ENCODE measurements around the gene COL16A1. TPM values are rescaled to one million over a fixed set of nuclear protein-coding genes. Genes with fewer than 3 reads are reported as not detected.

The COL16A1 gene
- total RNA-seq, 1 donor from 2014 or later = 0.22 TPM

- peaks cover 8% of the 10 kb centered on the region for H3K27me3 Mint-ChIP-seq (ENCODE audit: insufficient read depth, low read depth)
- no peak for DNase-seq (ENCODE audit: low spot score)
- no peak overlapping the region for H2AFZ ChIP-seq (replicated peaks)
- H3K4me1 ChIP-seq = peaks cover 20% of the 10 kb centered on the region
- H3K4me1 Mint-ChIP-seq = peaks cover 25% of the 10 kb centered on the region
- H3K4me3 Mint-ChIP-seq = no peak overlapping the region
- H4K20me1 ChIP-seq (ENCODE audit: low read depth) = peaks cover 7% of the 10 kb centered on the region
- TF ChIP-seq EZH2 (IDR thresholded peaks at IDR 0.05) (no peak), CTCF (IDR thresholded peaks at IDR 0.05) (no peak), EZH2phosphoT487 (IDR thresholded peaks at IDR 0.05) (no peak)
- no peak overlapping the region for H3K27ac Mint-ChIP-seq
- H3K27me3 ChIP-seq = no peaks in the 10 kb centered on the region
- no peak overlapping the region for H3K27ac ChIP-seq
- no peaks in the 10 kb centered on the region for H3K36me3 ChIP-seq
- H3F3A ChIP-seq (ENCODE audit: low read depth) = peaks cover 5% of the 10 kb centered on the region
- H3K4me2 ChIP-seq = no peak overlapping the region
- no peaks in the 10 kb centered on the region for H3K9me3 ChIP-seq (ENCODE audit: low read depth)
- no peaks in the 10 kb centered on the region for H3K79me2 ChIP-seq (ENCODE audit: low read depth)
- no peaks in the 10 kb centered on the region for H3K9me3 Mint-ChIP-seq
- no peak overlapping the region for H3K4me3 ChIP-seq
- H3K9ac ChIP-seq = no peak overlapping the region
- H3K36me3 Mint-ChIP-seq = peaks cover 4% of the 10 kb centered on the region
Measured at GRCh38 chr1:31742462-31743212, 38.8 kb upstream of the COL16A1 start.

- peaks cover 10% of the 10 kb centered on the region for H3K36me3 Mint-ChIP-seq
- Histone ChIP-seq H3K27me3 (no peaks in the 10 kb centered on the region), H3K36me3 (no peaks in the 10 kb centered on the region), H3K27ac (no peak overlapping the region), H3K9me3 (ENCODE audit: low read depth) (no peaks in the 10 kb centered on the region), H3F3A (ENCODE audit: low read depth) (no peaks in the 10 kb centered on the region), H3K4me2 (peak overlapping the region; percentile 2), H4K20me1 (ENCODE audit: low read depth) (no peaks in the 10 kb centered on the region), H2AFZ (replicated peaks) (no peak overlapping the region), H3K79me2 (ENCODE audit: low read depth) (no peaks in the 10 kb centered on the region), H3K4me3 (no peak overlapping the region), H3K4me1 (no peaks in the 10 kb centered on the region), H3K9ac (no peak overlapping the region)
- H3K4me3 Mint-ChIP-seq = no peak overlapping the region
- peak; percentile 45 for DNase-seq (ENCODE audit: low spot score)
- no peaks in the 10 kb centered on the region for H3K9me3 Mint-ChIP-seq
- H3K27me3 Mint-ChIP-seq (ENCODE audit: insufficient read depth, low read depth) = peaks cover 3% of the 10 kb centered on the region
- H3K27ac Mint-ChIP-seq = no peak overlapping the region
- TF ChIP-seq CTCF (IDR thresholded peaks at IDR 0.05) (no peak), EZH2 (IDR thresholded peaks at IDR 0.05) (no peak), EZH2phosphoT487 (IDR thresholded peaks at IDR 0.05) (no peak)
- peaks cover 10% of the 10 kb centered on the region for H3K4me1 Mint-ChIP-seq
Measured at GRCh38 chr1:31739346-31739745, 35.5 kb upstream of the COL16A1 start.

- no peaks in the 10 kb centered on the region for H3K36me3 ChIP-seq
- peaks cover 4% of the 10 kb centered on the region for H4K20me1 ChIP-seq (ENCODE audit: low read depth)
- no peaks in the 10 kb centered on the region for H3F3A ChIP-seq (ENCODE audit: low read depth)
- no peak for TF ChIP-seq CTCF (IDR thresholded peaks at IDR 0.05)
- no peak for TF ChIP-seq EZH2phosphoT487 (IDR thresholded peaks at IDR 0.05)
- no peak for TF ChIP-seq EZH2 (IDR thresholded peaks at IDR 0.05)
- peaks cover 2% of the 10 kb centered on the region for H3K27me3 Mint-ChIP-seq (ENCODE audit: insufficient read depth, low read depth)
- no peak overlapping the region for H3K27ac ChIP-seq
- no peak overlapping the region for H3K4me3 ChIP-seq
- H3K27me3 ChIP-seq = no peaks in the 10 kb centered on the region
- no peak for DNase-seq (ENCODE audit: low spot score)
- no peak overlapping the region for H2AFZ ChIP-seq (replicated peaks)
- no peaks in the 10 kb centered on the region for H3K9me3 Mint-ChIP-seq
- no peaks in the 10 kb centered on the region for H3K4me1 ChIP-seq
- no peak overlapping the region for H3K9ac ChIP-seq
- no peak overlapping the region for H3K4me3 Mint-ChIP-seq
- no peaks in the 10 kb centered on the region for H3K9me3 ChIP-seq (ENCODE audit: low read depth)
- no peak overlapping the region for H3K27ac Mint-ChIP-seq
- H3K79me2 ChIP-seq (ENCODE audit: low read depth) = no peaks in the 10 kb centered on the region
- peaks cover 12% of the 10 kb centered on the region for H3K4me1 Mint-ChIP-seq
- no peak overlapping the region for H3K4me2 ChIP-seq
- peaks cover 10% of the 10 kb centered on the region for H3K36me3 Mint-ChIP-seq
Measured at GRCh38 chr1:31736675-31737074, 32.9 kb upstream of the COL16A1 start.
